DMS79 treated with DMSO at 0.1 percent for 48 hours (cell line): ENCODE results near the gene LMO7.
"Not testable (repeated sequence)": the region's sequence is repeated elsewhere in the genome, so short reads cannot be mapped to it uniquely, and the experiment has no call there.

Experiments used
- DNase-seq: peaks from one replicate; lab custom pipeline; 2025; lab: John Stamatoyannopoulos, UW

Gene LMO7

DNA sequence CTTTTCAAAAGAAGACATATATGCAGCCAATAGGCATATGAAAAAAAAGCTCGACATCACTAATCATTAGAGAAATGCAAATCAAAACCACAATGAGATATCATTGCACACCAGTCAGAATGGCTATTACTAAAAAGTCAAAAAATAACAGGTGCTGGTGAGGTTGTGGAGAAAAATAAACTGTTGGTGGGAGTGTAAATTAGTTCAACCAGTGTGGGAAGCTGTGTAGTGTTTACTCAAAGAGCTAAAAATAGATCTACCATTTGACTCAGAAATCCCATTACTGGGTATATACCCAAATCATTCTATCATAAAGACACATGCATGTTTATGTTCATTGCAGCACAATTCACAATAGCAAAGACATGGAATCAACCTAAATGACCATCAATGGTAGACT, 106.9 kb downstream of the LMO7 start:
- not testable (repeated sequence) for DNase-seq

DNA sequence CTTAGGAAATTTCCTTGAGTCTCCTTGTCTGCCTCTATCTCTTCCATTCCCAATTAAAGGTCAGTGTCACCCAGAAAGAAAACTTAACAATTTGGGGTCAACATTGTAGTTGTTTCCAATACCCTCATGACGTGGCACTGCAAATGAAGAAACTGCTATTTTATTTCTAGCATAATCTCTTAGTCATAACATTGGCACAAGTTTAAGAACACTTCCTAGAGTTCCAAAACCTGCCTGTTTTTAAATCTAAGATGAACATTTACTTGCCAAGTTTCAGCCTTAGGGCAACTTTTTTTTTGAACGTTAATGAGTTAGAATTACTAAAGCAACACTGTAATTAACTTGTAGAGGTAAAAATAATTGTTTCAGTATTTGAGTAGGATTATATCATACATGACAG, 108.0 kb downstream of the LMO7 start:
- DNase-seq = no peak

DNA sequence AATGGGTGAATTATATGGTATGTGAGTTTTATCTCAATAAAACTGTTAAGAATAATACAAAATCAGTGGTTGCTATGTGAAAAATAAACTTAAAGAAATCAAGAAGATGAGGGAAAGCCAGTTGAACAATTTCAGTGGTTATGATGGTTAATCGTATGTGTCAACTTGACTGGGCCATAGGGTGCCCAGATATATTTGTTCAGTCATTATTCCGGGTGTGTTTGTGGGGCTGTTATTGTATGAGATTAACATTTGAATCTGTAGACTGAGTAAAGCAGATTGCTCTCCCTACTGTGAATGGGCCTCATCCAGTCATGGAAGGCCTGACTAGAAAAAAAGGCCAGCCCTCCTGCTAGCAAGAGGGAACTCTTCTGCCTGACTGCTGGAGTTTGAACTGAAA, 109.3 kb downstream of the LMO7 start:
- DNase-seq = no peak

DNA sequence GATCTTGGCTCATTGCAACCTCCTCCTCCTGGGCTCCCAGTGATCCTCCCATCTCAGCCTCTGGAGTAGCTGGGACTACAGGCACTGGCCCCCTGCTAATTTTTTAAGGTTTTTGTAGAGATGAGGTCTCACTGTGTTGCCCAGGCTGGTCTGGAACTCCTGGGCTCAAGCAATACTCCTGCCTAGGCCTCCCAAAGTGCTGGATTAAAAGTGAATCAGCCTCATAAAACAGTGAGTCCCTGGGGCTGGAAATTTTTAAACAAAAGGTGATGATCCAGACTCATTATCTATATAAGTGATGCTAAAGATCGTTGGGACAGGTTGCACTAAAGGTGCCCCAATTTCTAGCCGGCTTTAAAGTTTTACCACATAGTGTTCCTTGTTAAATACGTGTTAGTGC, 112.7 kb downstream of the LMO7 start:
- DNase-seq = no peak

DNA sequence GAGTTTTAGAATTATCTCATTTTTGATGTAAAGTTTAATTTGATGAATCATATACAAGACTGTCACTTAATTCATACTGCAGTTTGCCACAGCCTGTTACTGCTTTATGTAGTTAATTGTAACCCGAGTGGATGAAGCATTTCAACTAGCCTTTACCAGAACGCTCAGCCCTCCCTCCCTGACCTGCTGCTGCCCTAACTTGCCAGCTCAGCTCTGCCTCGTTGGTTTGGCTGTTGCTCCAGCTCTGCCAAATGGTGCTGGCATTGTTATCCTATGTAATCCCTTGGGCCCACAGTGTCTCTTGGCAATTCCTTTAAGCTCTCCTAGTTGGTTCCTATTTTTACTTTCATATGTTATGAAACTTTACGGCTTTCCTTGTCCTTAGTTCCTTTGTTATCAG, 113.3 kb downstream of the LMO7 start:
- peak; percentile 3 for DNase-seq

DNA sequence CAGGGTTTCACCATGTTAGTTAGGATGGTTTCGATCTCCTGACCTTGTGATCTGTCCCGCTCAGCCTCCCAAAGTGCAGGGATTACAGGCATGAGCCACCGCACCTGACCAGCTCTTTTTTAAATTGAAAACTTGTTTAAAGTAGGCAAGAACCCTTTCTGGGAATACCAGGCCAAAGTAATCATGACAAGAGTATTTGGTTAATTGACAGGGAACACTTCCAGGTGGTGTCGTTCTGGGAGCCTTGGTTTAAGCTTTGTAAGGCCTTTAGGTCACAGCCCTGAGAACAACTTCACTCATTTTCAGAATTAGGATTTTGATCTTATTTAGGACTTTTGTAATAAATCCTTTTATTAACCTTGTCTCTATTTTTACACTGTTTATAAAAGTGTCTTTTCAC, 115.2 kb downstream of the LMO7 start:
- no peak for DNase-seq

DNA sequence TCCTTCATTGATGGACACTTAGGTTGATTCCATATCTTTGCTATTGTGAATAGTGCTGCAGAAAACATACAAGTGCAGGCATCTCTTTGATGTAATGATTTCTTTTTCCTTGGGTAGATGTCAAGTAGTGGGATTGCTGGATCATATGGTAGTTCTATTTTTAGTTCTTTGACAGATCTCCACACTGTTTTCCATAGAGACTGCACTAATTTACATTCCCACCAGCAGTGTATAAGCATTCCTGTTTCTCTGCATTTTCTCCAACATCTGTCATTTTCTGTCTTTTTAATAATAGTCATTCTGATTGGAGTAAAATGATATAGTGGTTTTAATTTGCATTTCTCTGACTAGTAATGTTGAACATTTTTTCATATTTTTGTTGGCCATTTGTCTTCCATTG, 116.7 kb downstream of the LMO7 start:
- no peak for DNase-seq

DNA sequence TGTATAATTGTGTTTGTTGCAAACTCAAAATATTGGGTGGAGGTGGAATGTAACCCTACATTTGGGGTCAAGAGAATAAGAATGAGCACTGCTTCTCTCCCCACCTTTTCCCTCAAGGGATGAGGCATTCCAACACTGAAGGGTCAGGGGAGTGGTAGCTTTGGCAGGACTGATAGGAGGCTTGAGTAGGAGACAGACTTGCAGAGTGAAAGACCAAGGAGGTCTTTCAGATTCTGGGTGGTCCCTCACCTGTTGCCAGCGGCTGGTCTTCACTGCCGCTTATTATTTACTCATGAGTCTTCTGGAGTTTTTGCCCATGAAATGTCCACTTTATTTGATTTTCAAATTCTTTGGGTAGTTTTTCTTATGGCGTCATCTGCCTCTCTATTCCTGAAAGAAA, 118.8 kb downstream of the LMO7 start:
- no peak for DNase-seq

DNA sequence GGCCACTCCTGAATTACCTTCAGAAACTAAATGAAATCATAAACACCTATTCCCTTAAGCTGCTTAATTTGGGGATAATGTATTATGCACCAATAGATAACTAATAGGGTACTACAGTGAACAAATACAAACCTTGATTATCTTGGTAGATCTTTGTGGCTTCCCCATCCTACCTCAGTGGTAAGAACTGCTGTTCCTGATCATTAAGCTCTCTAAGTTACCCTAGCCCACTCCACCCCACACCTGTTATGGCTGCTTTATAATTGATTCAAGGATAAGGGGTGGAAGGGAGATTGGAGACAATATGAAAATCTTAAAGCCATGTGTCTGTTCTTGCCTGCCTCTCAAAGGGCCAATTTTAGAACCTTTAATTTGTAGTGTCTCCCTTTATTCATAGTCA, 121.2 kb downstream of the LMO7 start:
- DNase-seq = no peak

DNA sequence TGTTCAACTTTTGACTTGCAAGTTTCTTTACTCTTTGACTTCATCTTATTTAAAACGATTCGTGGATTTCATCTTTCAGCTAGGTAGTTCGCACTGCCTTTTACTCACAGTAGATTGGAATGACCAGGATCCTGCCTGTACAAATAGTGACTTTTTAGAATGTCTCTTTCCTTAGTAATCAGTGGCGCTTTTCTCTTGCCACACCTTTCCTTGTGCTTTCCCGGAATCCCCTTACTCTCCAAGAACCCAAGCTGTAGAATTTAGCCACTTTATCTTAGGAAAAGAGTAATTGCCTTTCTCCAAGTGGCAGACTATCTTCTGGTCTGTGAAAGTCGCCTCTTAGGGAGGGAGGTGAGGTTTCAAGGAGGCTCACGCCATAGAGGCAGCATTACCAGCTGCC, 123.4 kb downstream of the LMO7 start:
- DNase-seq = no peak

DNA sequence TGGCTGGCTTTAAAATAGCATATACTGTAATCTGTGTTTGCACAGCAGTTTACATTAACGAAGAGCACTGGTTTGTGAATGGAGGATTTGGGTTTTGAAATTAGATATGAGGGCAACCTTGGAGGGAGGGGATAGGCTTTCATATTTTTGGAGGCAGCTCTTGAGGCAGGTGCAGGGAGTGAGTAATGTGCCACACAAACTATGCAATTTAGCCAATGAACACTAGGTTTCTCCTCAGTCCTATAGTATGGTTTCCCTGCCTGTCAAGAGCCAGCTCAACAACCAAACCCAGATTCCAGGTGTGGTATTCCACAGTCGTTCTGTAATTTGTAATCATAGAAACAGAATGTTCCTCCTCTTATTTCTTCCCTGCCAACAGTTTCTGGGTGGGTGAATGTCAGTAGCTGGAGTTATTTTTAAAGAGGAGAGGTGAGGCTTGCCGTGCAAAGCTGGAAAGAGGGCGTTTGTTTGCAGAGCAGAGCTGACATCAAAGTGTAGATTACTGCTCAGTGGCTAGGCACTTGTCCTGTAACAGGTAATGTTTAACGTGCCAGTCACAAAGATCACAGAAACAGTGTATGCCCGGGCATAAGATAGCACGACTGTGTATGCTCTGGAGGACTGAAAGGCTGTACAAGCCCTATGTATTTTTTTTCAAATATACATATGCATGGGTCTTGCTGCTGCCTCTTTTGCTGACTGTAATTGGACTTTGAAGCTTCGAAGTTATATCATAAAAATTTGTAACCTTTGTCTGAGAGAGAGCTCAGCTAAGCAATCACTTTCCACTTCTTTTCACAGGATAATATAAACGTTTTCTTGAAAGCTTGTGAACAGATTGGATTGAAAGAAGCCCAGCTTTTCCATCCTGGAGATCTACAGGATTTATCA, 124.2 kb downstream of the LMO7 start:
- peak; percentile 30 for DNase-seq

DNA sequence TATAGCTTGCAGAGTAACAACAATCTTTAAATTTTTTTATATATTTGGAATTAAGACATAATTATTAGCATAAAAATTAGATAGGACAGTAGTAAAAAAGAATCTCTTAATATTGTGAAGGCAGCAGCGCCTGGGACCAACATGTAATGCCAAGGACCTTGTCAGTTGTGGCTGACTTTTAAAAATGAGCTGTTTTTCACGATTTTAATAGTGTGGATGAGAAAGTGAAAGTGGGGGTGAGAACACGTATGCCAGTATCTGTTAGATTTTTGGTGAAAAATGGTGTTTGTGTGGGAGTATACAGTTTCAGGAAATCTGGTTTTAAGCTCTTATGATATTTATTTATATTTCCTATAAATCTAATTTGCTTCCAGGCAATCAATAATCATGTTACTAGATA, 125.2 kb downstream of the LMO7 start:
- DNase-seq = no peak

DNA sequence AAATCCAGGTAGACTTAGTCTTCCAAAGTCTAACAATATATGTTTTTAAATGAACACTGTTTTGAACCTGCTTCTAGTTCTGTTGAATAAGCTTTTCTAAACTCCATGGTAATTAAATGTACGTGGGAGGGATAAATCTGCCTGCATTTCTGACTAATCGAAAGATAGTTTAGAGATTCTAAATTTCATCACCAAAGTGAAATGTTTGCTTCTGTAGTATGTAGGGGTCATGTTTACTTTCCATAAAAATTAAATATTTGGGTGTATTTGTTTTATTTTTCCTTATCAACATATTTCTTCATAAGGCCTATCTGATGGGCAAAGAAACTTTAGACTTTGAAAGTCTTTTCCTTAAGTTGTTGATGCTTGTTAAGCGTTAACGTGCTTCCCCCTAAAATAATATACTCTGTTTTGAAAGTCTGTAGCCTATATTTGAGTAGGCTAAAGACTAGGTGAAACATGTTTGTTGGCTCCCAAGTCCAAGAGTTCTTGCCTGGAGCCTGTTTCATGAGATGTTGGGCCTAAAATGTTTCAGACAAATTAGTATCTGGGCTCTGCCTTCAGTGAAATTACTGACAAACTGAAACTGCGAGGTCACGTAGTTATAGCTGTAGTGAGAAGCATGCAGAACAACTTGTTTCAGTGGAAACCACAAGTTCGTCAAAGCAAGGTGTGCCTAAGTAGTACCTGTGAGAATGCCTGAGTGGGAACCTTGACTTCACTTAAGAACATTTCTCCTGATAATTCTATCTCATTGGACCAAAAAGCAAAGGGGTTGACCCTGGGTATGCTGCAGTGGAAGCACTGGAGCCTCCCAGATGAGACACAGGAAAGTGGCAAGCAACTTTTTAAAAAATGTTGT, 126.2 kb downstream of the LMO7 start:
- no peak for DNase-seq

DNA sequence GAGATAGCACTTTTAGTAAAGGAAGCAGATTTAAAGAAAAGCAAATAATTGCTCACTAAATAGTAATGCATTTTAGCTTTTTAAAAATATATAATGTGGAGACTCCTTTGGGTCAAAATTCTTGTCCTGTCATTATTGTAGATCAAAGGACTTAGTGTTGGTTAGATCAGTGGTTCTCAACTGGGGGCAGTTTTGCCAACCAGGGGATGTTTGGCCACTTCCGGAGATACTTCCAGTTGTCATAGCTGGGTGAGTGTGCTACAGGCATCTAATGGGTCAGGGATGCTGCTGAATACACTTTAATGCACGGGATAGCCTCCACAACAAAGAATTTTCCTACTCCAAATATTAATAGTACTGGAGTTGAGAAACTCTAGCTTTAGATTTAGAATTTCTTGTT, 126.8 kb downstream of the LMO7 start:
- no peak for DNase-seq

DNA sequence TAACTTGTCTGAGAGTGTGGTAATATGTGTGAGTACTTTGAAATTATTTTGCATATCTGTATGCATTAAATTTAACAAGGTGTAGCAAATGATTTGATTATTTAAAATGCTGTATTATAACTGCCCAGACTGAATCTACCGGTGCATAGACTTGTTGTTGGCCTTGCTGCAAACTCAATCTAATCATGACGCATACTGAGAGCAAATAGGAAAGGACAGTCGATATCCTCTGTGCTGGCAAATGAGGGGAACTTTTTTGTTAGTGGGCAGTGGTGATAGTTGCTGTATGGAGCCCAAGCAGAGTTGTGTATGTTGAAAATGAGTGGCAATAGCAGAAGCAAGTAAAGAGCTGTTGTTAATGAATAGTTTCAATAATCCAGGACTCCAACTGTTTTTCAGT, 127.4 kb downstream of the LMO7 start:
- no peak for DNase-seq

DNA sequence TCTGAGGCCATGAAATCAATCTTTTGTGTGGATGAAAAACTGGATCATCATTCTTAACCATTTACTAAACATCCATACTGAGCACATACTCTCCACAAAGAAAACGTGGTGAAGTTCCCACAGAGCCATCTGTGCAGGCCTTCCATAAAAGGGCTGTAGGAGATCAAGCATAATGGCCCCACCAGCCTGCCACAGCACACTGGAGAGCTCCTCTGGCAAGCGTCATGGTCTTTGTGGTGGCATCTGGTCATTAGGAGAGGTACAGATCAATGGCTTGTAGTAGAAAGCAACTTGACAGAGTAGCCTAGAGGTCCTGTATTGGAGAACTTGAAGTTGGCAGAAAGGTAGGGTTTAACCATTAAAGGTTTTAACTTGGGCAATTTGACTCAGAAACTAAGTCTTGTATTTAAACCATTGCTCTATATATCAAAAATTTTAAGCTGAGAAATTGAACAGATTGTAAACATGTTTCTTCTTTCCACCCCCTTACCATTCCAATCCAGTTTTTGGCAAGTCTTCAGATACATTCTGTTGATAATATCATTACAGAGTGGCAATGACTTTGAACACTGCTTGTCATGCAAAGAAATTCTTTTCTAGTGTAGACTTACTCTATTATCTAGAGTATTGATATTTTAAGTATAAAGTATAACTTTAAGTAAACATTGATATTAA, 128.3 kb downstream of the LMO7 start:
- DNase-seq = no peak

DNA sequence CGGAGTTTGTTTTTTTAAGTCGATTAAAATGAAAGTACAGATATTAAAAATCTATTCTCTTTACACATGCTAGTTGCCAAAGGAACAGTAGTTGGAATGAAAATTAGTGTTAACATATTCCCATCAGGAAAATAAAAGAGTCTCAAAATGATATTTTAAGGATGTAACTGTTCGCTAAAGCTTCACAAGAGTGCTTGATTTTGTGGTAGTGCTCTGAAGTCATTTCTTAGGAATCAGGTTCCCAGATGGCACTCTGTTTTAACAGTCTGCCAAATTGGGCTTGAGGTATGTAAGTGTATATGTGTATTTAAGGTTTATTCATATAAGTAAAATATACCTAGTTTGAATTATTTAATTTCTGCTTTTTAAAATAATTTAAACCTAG, 128.8 kb downstream of the LMO7 start:
- no peak for DNase-seq

DNA sequence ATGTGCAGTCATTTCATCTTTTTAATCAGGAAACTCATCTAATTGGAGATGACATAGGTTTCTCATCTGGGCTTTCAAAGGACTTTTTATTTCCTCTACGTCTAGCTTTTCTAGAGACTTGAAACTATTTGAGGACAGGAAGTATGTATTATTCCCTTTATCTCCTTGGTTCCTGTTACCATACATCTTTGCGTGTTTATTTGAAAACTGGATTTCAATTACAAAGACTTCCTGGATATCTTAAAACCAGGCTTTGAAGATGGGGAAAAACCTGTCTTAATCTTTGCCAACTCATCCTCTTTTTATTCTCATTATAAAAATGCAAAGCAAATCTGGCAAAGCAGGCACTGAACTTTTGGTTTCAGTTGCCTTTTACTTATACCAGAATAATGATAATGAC, 130.5 kb downstream of the LMO7 start:
- no peak for DNase-seq

DNA sequence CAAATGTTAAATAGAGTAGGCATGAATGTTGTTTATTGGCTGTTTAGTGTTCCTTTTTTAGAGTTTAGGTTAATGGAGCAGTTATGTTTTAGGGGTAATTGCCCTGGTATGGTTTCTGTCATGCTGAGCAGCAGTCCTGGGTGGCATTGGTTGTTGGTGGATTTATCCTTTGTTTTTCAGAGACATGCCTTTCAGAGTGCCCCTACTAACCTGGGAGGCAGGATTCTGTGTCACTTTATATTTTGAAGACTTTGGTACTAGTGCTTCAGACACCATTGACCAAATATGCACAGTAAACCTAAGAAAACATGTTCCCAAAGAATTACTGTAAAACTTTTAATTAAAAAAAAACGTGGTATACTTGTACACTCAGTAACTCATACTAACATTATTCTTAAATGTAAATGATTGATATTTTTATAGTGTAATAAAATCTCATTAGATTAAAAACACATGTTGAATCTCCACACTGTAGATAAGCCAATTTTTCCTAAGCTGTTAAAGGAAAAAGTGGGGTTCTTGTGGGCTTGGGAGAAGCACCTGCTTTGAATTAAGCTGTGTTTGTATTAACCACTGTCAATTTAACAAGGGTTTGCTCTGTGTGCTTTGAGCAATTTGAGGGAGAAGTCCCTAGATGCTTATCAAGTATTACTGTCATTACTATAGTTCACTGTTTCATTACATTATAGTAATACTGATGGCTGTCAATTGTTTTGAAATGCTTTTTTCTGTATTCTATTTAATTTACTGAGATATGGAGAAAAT, 133.2 kb downstream of the LMO7 start:
- no peak for DNase-seq

DNA sequence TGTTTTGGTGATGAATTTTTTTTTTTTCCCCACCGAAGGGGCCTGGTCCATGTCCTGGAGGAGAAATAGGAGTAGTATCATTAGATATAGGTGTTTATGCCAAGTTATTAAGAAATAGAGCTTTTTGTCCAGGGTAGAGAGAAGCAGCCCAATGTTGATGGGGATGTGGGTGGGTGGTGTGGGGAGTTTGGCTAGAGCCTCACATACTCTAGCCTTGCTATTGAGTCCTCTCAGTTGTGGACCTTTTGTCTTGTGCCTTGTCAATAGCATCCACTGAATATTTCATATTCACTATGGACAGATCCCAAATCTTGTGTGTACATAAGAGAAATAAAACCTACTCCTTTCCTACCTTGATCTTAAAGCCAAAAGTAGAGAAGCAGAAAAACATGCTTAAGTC, 134.0 kb downstream of the LMO7 start:
- DNase-seq = no peak

DNA sequence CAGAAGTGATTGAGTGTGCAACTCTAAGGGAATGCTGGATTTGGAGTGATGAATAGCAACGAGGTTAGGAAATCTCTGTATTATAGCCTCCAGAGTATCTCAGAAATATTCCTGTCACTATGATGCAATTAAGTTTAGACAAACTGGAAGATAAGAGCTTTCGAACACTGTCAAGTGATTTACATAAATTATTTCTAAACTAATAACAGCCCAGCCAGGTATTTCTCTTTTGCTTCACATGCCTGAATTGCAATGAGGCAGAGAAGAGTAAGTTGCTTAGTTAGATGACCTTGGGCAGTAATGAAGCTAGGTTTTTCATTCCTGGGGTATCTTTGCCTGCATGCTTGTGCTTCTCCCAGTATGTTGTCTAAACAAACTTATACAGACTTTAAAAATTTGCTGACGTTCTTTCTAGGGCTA, 134.5 kb downstream of the LMO7 start:
- no peak for DNase-seq

DNA sequence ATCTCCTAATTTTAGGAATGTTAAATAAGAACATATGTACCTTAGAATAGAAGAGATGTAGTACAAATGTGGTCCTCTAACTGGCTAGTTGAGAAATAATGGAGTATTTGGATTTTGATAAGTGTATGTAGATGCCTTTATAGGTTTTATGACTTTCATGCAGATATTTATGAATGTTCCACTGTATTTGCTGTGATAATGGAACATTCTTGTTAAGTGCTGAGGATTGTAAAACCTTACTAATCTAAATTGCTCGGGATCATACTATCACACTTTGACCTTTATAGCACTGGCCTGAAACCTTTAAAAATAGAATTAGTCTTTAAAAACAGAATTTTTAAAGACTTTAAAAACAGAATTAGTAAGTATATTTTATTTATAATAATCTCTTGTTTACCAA, 135.1 kb downstream of the LMO7 start:
- DNase-seq = no peak
